Mesodermal cell (in vitro differentiated cells): ENCODE data around the gene MBLAC1.

Experiments used
- H3K27ac ChIP-seq: 2 replicates; pipeline ENCODE4 v1.7.0; 2013; ENCODE audit warnings: mild to moderate bottlenecking, low read depth, low read length, moderate library complexity; ENCODE audit not compliant: severe bottlenecking
- H3K36me3 ChIP-seq: 2 replicates; pipeline ENCODE4 v1.7.1; 2013; ENCODE audit warnings: mild to moderate bottlenecking, low read length, moderate library complexity; ENCODE audit not compliant: control insufficient read depth, insufficient read depth
- H3K4me1 ChIP-seq: one replicate; pipeline ENCODE4 v1.7.1; 2013; ENCODE audit warnings: mild to moderate bottlenecking, low read length; ENCODE audit not compliant: insufficient read depth, control insufficient read depth, poor library complexity, severe bottlenecking
- H3K4me3 ChIP-seq: 2 replicates; pipeline ENCODE4 v1.7.0; 2013; ENCODE audit warnings: low read length, control low read depth, mild to moderate bottlenecking; ENCODE audit not compliant: insufficient read depth, poor library complexity, severe bottlenecking; ENCODE audit errors: extremely low read depth
- H3K9me3 ChIP-seq: 2 replicates; pipeline ENCODE4 v1.7.1; 2013; ENCODE audit warnings: mild to moderate bottlenecking, low read length, moderate library complexity; ENCODE audit not compliant: control insufficient read depth
- WGBS, 2 experiments: methylation state at CpG; one replicate each; pipeline ENCODE4 v1.1.5; 2013; ENCODE audit warnings: missing lambda C conversion rate in 2 of 2; ENCODE audit not compliant: insufficient coverage in 2 of 2; 5-methylcytosine and 5-hydroxymethylcytosine counted together

The MBLAC1 gene

GRCh38 chr7:100175296-100175935 is 48.6 kb downstream of the MBLAC1 start:
- H3K9me3 ChIP-seq = no peaks in the 10 kb centered on the region
- H3K27ac ChIP-seq = no peak overlapping the region
- peaks cover 20% of the 10 kb centered on the region for H3K36me3 ChIP-seq
- 94 to 100% methylated on average over 10 to 14 of the region's 14 CpGs for WGBS, 2 experiments
- no peaks in the 10 kb centered on the region for H3K4me1 ChIP-seq
- H3K4me3 ChIP-seq = no peak overlapping the region

DNA sequence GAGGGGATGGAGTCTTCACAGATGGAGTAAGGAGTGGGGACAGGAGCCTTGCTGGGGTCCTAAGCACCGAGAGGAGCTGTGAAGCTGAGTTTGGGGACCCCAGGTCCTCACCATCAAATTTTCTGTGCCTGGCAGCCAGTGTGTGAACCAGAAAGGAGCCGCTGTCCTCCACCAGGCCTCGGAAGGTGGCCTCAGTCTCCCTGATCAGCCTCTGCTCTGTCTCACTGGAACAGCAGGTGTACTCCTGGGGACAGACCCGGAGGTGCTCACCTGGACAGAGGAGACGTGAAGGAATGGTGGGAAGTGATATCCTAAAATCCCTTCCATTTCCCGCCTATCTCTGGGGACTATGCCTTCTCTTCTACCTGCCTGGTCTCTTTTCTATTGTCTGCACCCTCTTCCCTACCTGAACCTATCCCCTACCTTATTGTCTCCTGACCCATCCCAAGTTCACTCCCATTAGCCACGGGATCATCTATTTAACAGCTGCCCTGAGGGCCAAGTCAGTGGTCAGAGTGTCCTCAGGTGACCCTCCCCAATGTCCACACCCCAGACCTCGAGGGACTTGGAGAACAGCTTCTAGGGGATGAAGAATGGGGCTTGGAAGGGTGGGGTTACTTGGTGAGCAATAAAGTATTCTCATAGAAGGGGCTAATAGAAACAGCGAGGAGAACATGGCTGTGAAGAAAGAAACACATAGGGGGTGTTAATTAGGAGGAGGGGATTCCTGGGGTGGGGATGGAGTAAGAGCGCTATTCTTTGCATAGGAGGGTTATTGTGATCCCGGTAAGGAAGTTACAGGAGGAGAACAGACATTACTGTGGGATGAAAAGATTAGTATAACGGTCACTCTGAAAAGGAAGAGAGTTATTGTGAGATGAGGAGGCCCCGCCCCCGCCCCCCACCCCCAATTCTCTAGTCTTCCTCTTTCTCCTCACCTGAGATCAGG is 49.6 kb downstream of the MBLAC1 start:
- Histone ChIP-seq H3K9me3 (no peaks in the 10 kb centered on the region), H3K27ac (no peak overlapping the region), H3K36me3 (peaks cover 20% of the 10 kb centered on the region), H3K4me1 (no peaks in the 10 kb centered on the region), H3K4me3 (peak overlapping the region; percentile 87)
- WGBS, 2 experiments = 57 to 60% methylated on average over 9 to 10 of the region's 14 CpGs

DNA sequence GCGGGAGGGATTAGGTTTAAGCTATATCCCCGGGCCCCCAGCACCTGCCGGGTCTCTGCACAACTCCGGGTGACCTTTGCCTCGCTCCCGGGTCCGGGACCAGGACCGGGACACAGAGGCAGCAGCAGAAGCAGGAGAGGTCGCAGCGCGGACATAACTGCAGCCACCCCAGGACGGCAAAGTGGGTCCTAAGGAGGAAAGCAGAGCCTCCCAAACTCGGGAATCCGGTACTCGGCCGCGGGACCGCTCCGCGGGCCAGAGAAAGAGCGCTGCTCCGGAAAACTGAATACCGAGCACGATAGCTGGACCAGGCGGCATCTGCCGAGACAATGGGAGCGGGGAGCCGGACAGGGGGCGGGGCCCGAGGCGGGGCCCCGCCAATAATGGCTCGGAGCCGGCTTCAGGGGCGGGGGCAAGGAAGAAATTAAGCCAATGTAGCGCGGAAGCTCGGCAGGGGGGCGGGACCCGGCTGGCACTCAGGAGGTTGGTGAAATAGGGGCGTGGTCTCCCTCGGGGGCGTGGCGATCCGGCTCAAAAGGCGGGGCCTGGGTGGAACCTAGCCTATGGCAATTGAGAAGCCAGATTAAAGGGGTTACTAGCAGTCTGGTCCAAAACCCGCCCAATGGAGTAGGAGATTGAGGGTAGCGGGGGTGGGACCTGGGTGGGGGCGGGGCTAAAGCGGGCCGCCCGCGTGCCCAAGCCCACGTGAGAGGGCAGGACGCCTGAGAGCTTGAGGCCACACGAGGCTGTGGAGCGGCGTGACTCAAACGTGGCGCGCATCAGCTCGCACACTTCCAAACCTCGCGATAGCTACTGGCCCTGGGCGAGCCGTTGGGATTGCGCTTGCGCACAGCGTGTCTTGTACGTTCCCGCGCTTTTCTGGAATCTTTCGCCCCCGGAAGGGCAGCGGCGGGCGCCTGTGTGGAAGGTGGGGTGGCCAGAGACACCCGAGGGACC is 50.6 kb downstream of the MBLAC1 start, which contains the start of the genes GPC2 and STAG3:
Gene GPC2, minus strand, starts transcription at position 337 of the 957 bp plus-strand sequence. Its CDS starts 182 bp downstream, at position 155.
Gene STAG3, plus strand, starts transcription at position 874 of the 957 bp plus-strand sequence. CDS start 2,639 bp downstream, outside the sequence.
- 25 to 31% methylated on average over 60 to 72 of the region's 78 CpGs for WGBS, 2 experiments
- Histone ChIP-seq H3K36me3 (peaks cover 20% of the 10 kb centered on the region), H3K4me3 (peak within 1 kb of the TSS; percentile 87), H3K27ac (no peak within 1 kb of the TSS), H3K4me1 (no peaks in the 10 kb centered on the region), H3K9me3 (no peaks in the 10 kb centered on the region)
